ENCODE data around the gene AXIN1. TPM values are rescaled to one million over a fixed set of nuclear protein-coding genes. Genes with fewer than 3 reads are reported as not detected.
"Not testable (repeated sequence)": the region's sequence is repeated elsewhere in the genome, so short reads cannot be mapped to it uniquely, and the experiment has no call there.

The AXIN1 gene
- total RNA-seq, 2 experiments from 2014 or later = 17.5 to 17.9 TPM

DNA sequence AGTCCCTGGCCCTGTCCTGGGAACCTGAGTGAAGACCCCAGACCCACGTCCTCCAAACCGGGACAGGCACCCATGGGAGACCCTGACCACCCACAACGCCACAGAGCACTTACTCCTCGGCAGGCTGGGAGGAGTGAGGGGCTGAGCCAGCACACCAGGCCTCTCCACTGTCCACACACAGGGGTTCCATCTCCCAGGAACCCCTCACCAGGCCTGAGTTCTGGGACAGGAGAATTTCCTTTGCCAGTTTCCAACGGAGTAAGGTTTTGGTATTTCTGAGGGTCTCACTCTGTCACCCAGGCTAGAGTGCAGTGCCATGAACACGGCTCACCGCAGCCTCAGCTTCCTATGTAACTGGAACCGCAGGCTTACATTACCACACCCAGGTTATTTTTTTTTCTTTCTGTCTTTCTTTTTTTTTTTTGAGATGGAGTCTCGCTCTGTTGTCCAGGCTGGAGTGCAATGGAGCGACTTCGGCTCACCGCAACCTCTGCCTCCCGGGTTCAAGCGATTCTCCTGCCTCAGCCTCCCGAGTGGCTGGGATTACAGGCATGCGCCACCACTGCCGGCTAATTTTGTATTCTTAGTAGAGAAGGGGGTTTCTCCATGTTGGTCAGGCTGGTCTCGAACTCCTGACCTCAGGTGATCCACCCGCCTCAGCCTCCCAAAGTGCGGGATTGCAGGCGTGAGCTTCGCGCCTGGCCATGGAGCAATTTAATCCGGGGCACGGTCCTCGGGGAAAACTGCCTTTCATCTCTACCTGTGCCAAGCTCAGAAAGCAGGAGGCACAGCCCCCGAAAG is 27.6 kb upstream of the AXIN1 start:
- intact Hi-C loops (cut with micrococcal nuclease) = loop anchor here (1.0 to 5.0 kb wide), 2 partner anchors 10 to 207 kb away; partner anchors contain the start of gene MRPL28
- Mint-ChIP-seq H3K27ac (peak overlapping the region; percentile 73), H3K9me3 (no peaks in the 10 kb centered on the region), H3K36me3 (ENCODE audit: low read depth) (no peaks in the 10 kb centered on the region), H3K4me3 (peak overlapping the region; percentile 69), H3K27me3 (ENCODE audit: low read depth) (no peaks in the 10 kb centered on the region), H3K4me1 (ENCODE audit: low read depth) (peaks cover 25% of the 10 kb centered on the region)
- CTCF ChIA-PET = interaction anchor here (0.7 to 2.0 kb wide), 3 partner anchors 9 to 108 kb away, joined by 3 to 5 read pairs (median 4); partner anchors contain the start of gene MRPL28
- no peak for DNase-seq

DNA sequence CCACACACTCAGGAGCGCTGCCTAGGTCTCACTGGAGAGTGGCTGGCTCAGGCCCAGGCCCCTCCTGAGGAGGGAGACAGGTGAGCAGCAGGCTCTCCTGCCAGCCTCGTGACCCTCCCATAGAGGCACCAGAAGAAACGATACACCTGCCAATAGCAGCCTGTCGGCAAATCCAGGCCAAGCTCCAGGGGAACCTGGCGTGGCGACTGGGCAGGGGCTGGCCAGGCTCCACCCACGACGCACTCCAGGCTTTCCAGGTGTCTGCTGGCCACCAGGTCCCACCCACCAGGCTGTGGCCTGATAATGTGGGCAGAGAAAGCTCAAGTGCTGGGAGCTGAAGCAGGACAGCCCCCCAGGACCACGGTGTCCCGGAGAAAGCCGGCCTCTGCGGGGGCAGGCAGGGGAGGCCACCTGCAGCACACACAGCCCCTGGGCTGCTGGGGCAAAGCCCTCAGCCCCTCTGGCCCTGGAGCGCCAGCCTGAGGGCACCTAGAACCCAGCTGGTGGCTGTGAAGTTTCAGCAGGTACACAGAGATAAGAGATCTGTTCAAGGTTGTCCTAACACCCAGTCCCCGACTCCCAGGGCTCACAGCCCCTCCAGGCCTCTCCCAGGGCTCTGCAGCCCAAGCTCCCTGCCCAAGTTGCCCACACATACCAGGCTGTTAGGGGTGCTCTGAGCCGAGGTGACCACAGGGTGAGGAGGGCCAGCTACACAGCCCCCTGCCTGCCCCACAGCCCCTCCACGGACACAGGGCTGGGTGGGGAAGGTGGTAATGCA is 26.8 kb upstream of the AXIN1 start:
- Mint-ChIP-seq H3K9me3 (no peaks in the 10 kb centered on the region), H3K4me1 (ENCODE audit: low read depth) (peaks cover 25% of the 10 kb centered on the region), H3K27ac (peak overlapping the region; percentile 73), H3K36me3 (ENCODE audit: low read depth) (no peaks in the 10 kb centered on the region), H3K4me3 (peak overlapping the region; percentile 69), H3K27me3 (ENCODE audit: low read depth) (no peaks in the 10 kb centered on the region)
- CTCF ChIA-PET = interaction anchor here (0.7 to 2.0 kb wide), 3 partner anchors 9 to 108 kb away, joined by 3 to 5 read pairs (median 4); partner anchors contain the start of gene MRPL28
- no peak for DNase-seq
- intact Hi-C loops (cut with micrococcal nuclease) = no loop called here

DNA sequence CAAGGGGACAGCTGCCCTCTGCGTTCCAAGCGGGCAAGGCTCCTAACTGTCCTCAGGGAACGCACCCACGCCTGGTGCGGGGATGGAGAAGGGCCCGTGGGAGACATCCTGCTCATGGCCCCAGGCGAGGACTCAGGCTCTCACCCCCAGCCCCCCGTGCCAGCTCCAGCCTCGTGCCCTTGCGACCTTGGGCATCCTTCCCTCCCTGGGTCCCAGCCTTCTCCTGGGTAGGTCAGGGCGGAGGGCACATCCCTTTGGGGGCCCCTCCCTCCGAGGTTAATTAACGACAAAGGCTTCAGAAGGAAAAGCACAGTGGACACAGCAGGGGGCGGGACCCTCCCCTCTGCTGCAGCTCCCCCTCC is 26.3 kb upstream of the AXIN1 start:
- H3K27ac Mint-ChIP-seq = no peak overlapping the region
- H3K4me1 Mint-ChIP-seq (ENCODE audit: low read depth) = peaks cover 25% of the 10 kb centered on the region
- H3K9me3 Mint-ChIP-seq = no peaks in the 10 kb centered on the region
- CTCF ChIA-PET = no interaction called here
- no peaks in the 10 kb centered on the region for H3K27me3 Mint-ChIP-seq (ENCODE audit: low read depth)
- no peaks in the 10 kb centered on the region for H3K36me3 Mint-ChIP-seq (ENCODE audit: low read depth)
- DNase-seq = no peak
- intact Hi-C loops (cut with micrococcal nuclease) = no loop called here
- peak overlapping the region; percentile 15 for H3K4me3 Mint-ChIP-seq

DNA sequence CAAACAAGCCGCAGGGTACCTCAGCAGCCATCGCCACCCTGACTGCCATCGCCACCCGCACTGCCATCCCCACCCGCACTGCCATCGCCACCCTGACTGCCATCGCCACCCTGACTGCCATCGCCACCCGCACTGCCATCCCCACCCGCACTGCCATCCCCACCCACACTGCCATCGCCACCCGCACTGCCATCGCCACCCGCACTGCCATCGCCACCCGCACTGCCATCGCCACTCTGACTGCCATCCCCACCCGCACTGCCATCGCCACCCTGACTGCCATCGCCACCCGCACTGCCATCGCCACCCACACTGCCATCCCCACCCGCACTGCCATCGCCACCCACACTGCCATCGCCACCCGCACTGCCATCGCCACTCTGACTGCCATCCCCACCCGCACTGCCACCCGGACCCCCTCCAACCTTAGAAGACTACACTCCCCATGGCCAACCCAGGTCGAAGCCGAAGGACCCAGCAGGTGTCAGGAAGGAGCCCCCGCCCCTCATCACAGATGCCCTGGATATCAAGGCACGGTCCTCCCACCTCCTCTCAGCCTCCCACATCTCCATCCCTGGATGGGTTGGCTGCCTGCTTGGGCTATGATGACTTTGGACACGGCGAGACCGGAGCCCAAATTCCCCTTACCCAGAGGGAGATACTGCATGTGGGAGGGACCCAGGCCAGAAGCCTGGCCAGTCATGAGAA is 25.7 kb upstream of the AXIN1 start:
- CTCF ChIA-PET; H3K27ac Mint-ChIP-seq; H3K9me3 Mint-ChIP-seq; intact Hi-C loops (cut with micrococcal nuclease); H3K27me3 Mint-ChIP-seq (ENCODE audit: low read depth); H3K4me3 Mint-ChIP-seq; DNase-seq; H3K36me3 Mint-ChIP-seq (ENCODE audit: low read depth): not testable (repeated sequence)
- peaks cover 21% of the 10 kb centered on the region for H3K4me1 Mint-ChIP-seq (ENCODE audit: low read depth)

DNA sequence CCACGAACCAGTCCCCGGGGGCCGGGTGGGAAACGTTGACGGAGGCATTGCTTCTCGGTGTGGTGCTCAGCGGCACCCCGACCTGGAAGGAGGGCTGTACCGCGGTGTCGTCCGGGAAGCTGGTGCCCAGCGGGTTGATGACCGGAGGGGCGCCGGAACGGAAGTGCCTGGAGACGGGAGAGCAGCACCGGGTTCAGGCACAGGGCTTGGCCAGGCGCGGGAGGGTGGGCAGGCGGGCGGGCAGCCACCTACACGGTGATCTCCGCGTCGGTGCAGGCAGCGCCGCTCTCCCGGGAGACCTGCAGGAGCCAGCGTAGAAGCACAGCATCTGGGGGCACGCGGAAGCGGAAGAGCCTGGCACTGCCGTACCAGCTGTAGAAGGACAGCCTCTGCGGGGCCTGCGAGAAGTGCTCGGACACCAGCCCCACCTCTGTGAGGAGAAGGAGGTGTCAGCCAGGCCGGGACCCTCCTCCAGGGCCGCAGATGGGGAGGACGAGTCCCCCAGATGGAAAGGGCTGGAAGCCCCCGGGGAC is 25.0 kb upstream of the AXIN1 start:
- DNase-seq = no peak
- CTCF ChIA-PET = no interaction called here
- no peaks in the 10 kb centered on the region for H3K27me3 Mint-ChIP-seq (ENCODE audit: low read depth)
- H3K9me3 Mint-ChIP-seq = no peaks in the 10 kb centered on the region
- no peak overlapping the region for H3K4me3 Mint-ChIP-seq
- H3K27ac Mint-ChIP-seq = no peak overlapping the region
- intact Hi-C loops (cut with micrococcal nuclease) = no loop called here
- no peaks in the 10 kb centered on the region for H3K36me3 Mint-ChIP-seq (ENCODE audit: low read depth)
- peaks cover 16% of the 10 kb centered on the region for H3K4me1 Mint-ChIP-seq (ENCODE audit: low read depth)

DNA sequence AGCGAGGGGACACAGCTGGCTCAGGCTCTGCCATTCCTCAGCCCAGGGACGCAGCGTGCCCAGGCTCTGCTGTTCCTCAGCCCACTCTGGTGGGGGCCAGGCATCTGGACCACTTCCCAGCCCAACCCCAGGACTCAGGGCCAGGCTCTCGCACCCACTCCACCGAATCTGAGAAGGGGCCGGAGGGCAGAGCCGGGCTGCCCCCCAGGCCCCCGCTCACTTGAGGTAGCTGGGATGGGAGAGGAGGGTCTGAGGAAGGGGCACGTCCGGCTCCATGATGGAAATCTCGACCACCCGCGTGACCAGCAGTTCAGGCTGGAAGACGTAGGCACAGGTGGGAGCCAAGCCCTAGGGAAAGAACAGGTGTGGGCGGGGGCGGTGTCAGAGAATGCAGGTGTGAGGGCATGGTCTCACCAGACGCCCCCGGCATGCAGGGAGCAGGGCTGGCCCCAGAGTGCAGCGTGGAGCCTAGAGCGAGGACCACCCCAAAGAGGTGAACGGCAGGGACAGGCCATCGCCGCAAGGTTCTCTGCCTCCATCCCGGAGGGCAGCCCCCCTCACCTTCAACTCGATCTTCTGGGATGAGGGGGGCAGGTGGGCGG is 24.4 kb upstream of the AXIN1 start:
- Mint-ChIP-seq H3K27me3 (ENCODE audit: low read depth) (no peaks in the 10 kb centered on the region), H3K4me1 (ENCODE audit: low read depth) (peaks cover 14% of the 10 kb centered on the region), H3K9me3 (no peaks in the 10 kb centered on the region), H3K27ac (no peak overlapping the region), H3K36me3 (ENCODE audit: low read depth) (no peaks in the 10 kb centered on the region), H3K4me3 (no peak overlapping the region)
- CTCF ChIA-PET = no interaction called here
- no peak for DNase-seq
- intact Hi-C loops (cut with micrococcal nuclease) = no loop called here

DNA sequence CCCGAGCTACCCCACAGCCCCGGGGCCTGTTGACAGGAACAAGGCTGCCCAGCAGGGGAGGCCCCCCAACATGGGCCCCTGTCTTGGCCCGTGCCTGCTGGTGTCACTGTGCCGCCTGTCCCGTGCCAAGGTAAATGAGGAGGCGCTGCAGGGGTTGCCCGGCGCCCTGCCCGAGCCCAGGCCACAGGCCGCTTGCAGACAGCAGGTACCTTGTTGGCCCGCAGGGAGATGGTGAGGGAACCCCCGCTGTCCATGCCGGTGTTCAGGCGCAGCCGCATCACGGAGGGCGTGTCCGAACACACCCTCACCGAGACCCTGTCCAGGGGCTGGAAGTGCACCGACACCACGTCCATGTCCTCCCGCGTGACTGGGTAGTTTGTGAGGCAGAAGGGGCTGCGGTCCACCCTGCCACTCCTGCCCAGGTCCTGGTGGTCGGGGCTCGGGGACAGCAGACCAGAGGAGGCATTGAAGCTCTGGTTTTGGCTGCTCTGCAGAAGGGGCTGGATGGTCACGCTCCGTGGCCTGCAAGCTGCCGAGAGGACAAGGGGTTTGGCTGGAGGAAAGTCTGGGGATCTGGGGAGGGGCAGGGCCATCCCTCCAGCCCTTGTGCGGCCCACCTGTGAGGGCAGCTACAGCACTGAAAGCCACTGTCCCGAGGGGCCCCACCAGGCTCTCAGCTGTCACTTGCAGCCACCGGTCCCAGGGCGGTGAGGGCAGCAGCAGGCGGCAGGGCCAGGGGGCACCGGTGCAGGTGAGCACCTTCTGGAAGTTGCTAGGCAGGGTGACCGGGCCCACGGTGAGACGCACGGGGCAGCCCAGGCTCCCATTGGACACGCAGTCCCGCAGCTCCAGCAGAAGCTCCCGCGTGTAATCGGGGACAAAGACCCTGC is 23.6 kb upstream of the AXIN1 start:
- intact Hi-C loops (cut with micrococcal nuclease) = no loop called here

DNA sequence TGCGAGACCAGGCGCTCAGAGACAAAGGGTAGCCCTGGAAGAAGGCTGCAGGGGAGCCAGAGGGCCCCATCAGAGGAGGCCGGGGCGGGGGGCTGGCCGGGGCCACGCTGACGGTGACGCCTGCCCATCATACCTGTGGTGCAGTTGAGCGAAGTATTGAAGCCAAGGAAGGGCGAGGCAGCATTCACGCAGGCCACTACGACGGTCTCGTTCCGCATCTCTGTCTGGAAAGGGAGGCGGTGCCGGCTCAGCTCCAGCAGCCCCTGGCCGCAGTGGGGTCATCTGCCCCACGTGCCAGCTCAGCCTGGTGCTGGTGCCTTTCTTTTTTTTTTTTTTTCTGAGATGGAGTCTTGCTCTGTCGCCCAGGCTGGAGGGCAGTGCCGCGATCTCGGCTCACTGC is 22.7 kb upstream of the AXIN1 start:
- H3K27ac Mint-ChIP-seq = no peak overlapping the region
- CTCF ChIA-PET = no interaction called here

More for the DNA sequence above, 23.6 kb upstream of the AXIN1 start:
- no peaks in the 10 kb centered on the region for H3K27me3 Mint-ChIP-seq (ENCODE audit: low read depth)
- H3K36me3 Mint-ChIP-seq (ENCODE audit: low read depth) = no peaks in the 10 kb centered on the region
- DNase-seq = no peak
- peaks cover 15% of the 10 kb centered on the region for H3K4me1 Mint-ChIP-seq (ENCODE audit: low read depth)
- no peak overlapping the region for H3K4me3 Mint-ChIP-seq
- H3K9me3 Mint-ChIP-seq = no peaks in the 10 kb centered on the region
- CTCF ChIA-PET = no interaction called here
- no peak overlapping the region for H3K27ac Mint-ChIP-seq

DNA sequence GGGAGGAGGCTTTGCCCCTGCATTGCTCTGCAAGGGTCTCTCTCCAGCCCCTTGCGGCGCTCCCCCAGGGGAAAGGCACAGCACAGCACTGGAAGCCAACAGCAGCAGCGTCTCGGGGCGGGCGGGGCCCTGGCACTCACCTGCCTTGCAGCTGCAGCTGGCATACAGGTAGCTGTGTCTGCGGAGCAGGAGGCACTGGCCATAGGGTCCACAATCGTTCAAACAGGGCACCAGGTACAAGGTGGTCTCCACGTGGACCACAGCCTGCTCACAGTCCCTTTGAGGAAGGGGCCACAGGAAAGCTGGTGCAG is 22.0 kb upstream of the AXIN1 start:
- Mint-ChIP-seq H3K9me3 (no peaks in the 10 kb centered on the region), H3K27ac (no peak overlapping the region), H3K4me1 (ENCODE audit: low read depth) (peaks cover 14% of the 10 kb centered on the region), H3K27me3 (ENCODE audit: low read depth) (no peaks in the 10 kb centered on the region), H3K4me3 (no peak overlapping the region), H3K36me3 (ENCODE audit: low read depth) (peaks cover 1% of the 10 kb centered on the region)
- CTCF ChIA-PET = no interaction called here
- intact Hi-C loops (cut with micrococcal nuclease) = no loop called here
- DNase-seq = no peak

More for the DNA sequence above, 22.7 kb upstream of the AXIN1 start:
- peaks cover 17% of the 10 kb centered on the region for H3K4me1 Mint-ChIP-seq (ENCODE audit: low read depth)
- no peaks in the 10 kb centered on the region for H3K27me3 Mint-ChIP-seq (ENCODE audit: low read depth)
- peaks cover 1% of the 10 kb centered on the region for H3K36me3 Mint-ChIP-seq (ENCODE audit: low read depth)
- no peaks in the 10 kb centered on the region for H3K9me3 Mint-ChIP-seq
- intact Hi-C loops (cut with micrococcal nuclease) = no loop called here
- H3K4me3 Mint-ChIP-seq = no peak overlapping the region
- DNase-seq = no peak

DNA sequence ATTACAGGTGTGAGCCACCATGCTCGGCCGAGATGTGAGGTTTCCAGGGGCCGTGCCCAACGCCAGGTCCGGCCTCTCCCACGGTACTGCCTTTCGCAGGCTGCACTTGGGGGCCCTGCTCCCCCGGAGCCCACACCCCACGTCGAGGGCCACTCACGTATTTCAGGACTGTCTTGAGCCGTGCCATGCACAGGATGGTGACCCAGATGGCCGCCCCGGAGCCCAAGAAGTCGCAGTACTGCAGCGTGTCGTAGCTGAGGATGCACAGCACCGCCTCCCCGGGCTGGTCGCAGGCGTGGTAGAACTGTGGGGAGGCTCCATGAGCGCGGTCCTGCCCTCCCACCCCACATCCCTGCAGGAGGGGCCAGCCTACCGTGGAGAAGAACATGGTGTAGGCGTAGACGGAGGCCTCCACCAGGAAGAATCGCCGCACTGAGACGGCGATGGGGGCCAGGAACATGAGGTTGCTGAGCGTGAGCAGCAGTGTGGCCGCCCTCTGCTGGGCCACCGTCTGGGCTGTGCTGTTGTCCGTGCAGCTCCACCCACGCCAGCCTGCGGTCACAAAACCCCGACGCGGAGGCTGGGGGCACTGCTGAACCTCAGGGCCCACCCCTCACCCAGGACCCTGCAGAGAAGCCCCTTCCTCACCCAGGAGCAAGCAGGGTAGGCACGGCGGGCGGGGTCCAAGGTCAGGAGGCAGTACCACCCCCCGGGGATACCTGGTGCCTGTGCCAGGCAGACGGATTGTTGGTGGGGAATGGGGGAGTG is 21.5 kb upstream of the AXIN1 start:
- H3K27ac Mint-ChIP-seq = no peak overlapping the region
- H3K36me3 Mint-ChIP-seq (ENCODE audit: low read depth) = peaks cover 1% of the 10 kb centered on the region
- H3K4me3 Mint-ChIP-seq = no peak overlapping the region
- no peak for DNase-seq
- no peaks in the 10 kb centered on the region for H3K9me3 Mint-ChIP-seq
- intact Hi-C loops (cut with micrococcal nuclease) = no loop called here
- H3K4me1 Mint-ChIP-seq (ENCODE audit: low read depth) = peaks cover 17% of the 10 kb centered on the region
- CTCF ChIA-PET = no interaction called here
- H3K27me3 Mint-ChIP-seq (ENCODE audit: low read depth) = no peaks in the 10 kb centered on the region

DNA sequence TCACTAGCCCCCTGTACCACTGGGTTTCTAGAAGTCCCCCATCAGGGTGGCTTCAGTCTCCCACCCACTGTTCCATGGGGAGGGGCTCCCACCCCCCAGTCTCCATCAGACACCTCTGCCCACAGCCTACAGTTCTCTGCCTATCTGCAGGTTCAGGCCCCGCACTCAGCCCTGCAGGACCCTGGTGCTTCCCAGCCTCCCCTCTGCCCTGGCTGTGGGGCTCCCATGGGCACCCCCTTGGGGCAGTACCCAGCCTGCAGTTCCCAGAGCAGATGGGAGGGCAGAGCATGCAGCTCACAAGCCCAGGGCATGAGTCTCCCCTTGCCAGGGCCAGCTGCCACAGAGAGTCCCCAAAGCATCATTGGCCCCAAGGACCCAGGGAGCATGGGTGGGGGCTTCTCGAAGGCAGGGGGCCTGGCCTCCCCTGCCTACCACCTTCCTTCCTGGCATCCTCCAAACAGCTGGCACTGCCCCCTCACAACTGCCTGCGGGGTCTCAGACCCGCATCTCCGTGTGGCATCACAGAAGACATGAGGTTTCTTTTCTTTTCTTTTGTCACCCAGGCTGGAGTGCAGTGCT is 20.6 kb upstream of the AXIN1 start:
- Mint-ChIP-seq H3K36me3 (ENCODE audit: low read depth) (peaks cover 1% of the 10 kb centered on the region), H3K9me3 (no peaks in the 10 kb centered on the region), H3K27me3 (ENCODE audit: low read depth) (no peaks in the 10 kb centered on the region), H3K27ac (no peak overlapping the region), H3K4me3 (no peak overlapping the region), H3K4me1 (ENCODE audit: low read depth) (peaks cover 14% of the 10 kb centered on the region)
- intact Hi-C loops (cut with micrococcal nuclease) = no loop called here
- DNase-seq = no peak
- CTCF ChIA-PET = no interaction called here

Measured in activated naive CD4-positive, alpha-beta T cell treated with anti-CD3 and anti-CD28 coated beads for 36 hours (primary cell).